HS-5 (cell line): Measurements from ENCODE around the gene GRIN1.

Source experiments
- DNase-seq: peaks from one replicate; pipeline ENCODE4 v3.0.0-alpha.2; 2012; ENCODE audit warnings: low read depth

The GRIN1 gene

DNA sequence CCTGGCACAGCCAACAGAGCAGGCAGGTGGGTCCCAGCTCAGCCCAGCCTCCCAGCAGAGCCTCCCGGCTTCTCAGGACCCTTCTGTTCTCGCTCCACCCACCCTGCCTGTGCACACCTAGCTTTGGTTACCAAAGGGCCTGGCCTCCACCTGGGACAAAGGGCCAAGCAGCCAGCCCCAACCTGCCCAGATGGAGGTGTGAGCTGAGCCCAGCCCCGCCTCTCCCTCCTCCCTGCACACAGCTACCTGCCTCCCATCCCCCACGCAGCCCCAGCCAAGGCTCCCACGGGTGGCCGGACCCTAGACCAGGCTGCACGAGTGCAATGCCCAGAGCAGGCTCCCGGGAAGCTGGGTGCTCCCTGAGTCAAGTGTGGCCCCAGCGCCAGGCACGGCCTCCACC lies 56.0 kb downstream of the GRIN1 start:
- DNase-seq = no peak

DNA sequence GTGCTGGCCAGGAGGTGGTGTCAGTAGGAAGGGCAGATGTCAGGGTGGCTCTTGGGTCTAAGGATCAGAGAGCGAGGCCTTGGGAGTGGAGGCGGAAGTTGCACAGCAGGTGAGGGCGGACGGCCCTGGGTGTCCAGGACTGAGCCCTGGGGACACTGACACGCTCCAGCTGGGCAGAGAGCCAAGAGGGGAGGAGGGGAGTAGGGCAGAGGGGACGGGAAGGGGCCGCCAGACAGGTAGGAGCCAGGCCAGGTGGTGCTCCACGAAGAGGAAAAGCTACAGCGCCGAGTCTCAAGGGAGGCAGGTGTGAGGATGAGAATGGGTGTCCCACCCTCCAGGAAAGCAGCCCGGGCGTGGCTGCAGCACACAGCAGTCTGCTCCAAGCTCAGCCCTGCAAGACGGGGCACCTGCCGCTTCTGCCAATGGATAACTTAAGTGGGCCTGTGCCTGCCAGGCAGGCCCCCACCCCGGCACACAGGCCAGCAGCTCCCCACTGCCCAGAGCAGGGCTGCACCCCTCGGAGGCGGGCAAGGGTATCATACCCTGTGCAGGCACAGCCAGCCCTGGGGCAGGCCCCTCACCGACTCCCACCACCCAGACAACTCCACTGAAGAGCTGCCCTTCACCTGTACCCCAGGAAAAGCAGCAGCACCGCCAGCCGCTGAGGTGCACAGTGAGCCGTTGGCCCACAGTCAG lies 56.7 kb downstream of the GRIN1 start:
- DNase-seq = no peak

DNA sequence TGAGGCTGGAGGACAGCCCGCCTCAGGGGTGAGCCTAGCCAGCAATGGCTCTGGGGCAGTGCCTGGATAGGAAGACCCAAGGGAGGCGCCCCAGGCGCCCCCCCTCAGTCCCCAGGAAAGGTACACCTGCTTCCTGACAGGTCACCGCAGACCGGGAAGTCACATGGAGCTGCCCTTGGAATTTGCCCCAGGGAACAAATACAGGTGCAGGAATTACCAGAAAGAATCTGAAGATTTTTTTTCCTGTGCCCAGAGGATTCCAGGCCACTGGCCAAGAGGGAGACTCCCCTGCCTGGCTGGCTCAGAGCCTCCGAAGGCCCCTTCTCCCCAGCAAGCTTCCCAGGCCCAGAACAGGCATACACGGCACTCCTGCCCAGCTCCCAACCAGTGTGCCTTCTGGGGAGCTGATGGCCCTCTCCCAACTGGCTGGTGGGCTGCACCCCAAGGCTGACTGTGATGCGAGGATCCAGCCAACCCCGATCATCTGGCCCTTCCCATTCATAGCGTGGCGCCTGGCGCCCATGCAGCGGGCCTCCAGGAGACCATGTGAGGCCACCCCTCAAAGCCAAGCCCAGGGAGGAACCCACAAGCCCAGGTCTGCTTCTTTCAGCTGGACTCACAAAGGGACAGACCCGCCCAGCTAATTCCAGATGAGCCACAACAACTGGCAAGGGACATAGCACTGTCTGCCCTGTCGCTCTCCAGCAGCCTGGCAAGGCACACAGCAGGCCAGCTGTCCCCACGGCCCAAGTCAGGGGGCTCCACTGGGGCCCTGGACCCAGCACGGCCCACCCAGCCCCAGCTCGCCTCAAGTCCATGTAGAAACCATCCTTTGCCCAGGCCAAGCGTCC lies 59.3 kb downstream of the GRIN1 start:
- DNase-seq = no peak

DNA sequence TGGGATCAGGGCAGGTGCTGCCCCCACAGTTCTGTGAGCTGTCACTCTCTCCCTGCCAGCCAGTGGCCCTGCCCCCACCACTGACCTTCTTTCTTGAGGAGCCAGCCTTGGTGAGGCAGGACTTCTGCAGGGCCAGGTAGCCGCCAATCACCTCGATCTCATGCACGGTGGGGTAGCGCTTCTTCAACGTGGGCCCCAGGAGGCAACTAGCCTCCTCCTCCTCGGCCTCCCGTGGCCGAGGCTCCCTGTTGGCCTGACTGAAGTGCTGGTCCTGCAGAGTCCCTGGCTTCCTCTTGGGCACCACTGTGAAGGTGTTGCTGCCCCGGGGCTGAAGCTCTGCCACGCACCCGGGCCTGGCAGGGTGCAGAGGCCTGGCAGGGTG lies 59.9 kb downstream of the GRIN1 start:
- no peak for DNase-seq

DNA sequence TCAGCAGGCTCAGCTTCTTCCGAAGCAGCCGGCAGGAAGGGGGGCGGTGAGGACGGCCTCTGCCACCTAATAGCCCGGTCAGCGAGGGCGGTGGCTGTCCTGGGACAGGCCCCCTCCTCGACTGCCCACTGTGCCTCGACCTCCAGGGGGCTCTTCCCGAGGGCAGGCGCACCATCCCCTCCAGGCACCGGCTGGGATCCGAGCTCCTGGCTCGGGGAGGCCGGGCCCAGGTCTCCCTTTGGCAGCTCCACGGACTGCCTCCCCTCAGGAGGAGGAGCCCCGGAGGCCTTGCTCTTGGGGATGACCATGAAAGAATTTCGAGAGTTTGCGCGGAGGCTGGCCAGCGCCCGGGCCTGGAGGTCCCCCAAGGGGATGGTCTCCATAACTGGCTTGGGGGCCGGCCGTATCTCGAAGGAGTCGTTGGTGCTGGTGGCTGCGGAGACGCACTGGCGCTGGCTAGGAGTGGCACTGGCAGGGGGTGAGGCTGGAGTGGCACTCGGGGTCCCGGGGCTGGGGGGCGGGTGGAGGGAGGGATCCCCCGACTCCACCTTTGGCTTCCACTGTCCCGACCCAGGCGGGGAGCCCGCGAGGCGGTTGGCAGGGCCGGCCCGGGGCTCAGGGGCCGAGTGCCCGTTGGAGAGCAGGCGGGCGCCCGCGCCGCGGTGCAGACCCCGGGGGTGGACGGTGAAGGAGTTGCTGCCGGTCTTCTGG lies 60.6 kb downstream of the GRIN1 start:
- DNase-seq = no peak

DNA sequence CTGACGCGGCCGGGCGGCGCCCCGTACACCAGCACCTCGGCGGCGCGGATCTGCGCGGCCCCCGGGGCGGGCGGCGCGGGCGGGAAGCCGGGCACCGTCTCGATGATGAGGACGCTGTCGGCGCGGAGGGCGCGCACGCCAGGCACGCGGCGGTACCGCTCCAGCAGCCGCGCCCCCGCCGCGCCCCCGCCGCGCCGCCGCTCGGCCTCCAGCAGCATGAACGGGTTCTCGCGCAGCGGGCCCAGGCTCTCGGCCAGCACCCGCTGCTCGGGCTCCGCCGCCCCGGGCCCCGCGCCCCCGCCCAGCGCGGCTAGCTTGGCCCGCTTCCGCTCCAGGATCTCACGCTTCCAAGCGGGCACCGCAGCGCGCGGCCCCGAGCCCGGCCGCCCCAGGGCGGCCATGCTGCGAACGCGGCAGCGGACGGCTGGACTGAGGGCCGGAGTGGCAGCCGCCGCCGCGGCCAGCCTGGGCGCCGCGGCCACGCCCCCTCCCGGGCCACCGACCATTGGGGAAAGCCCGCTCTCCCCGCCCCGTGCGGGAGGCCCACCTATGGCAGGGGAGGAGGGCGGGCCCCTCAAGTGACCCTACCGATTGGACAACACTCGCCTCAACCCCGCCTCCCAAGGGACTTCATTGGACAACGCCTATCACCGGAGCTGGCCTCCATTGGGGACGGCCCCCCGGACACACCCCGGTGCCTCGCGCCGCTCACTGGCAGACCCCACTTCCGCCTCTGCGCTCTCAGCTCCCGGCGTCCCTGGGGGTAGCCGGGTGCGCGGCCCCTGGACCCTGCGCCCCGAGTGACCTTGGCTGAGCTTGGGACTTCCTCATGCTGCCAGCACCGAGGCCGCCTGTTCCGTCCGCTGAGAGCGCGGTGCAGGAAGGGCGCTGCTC lies 61.6 kb downstream of the GRIN1 start, which contains the start of gene TPRN:
TPRN (minus strand) TSS at position 431 of the 894 bp plus-strand sequence; CDS start at position 401, 30 bp downstream.
- DNase-seq = peak; percentile 92

DNA sequence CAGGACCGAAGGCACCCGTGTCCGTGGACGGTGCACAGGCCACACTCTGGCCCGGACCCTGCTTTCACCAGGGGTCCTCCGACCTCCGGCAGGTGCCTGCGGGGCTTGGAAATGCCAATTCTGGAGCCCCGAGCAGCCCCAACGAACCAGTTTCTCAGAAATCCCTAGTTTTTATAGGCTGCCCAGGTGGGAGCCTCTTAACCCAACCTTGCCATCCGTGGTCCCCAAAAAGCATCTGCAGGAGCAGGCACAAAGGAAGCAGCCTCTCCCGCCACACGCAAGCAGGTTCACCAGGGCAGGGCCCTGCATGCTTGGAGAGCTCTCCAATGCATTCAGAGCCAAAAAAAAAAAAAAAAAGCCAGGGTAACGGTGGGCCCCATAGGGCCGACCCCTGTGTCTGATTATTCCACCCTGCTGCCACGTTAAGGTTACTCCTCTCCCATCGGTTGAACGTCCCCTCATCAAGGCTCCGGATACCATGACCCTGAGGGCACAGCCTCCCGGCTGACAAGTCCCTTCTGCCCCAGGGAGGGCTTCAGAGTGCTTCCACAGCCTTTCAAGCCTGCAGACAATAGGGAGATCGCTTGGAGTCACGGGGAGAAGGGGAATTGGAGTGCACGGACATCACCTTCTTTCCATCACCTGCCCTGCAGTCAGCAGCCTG lies 62.4 kb downstream of the GRIN1 start:
- no peak for DNase-seq

DNA sequence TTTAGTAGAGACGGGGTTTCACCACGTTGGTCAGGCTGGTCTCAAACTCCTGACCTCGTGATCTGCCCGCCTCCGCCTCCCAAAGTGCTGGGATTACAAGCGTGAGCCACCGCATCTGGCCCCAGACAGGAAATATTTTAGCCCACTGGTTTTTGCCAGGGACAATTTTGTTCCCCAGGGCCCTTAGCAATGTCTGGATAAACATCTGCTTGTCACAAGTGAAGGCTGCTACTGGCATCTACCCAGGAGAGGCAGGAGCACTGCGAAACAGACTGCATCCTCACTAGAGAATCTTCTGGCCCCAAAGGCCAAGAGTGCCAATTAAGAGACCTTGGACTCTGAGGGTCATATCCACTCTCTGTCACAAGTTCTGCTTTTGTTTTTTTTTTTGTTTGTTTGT lies 64.0 kb downstream of the GRIN1 start:
- DNase-seq = no peak

DNA sequence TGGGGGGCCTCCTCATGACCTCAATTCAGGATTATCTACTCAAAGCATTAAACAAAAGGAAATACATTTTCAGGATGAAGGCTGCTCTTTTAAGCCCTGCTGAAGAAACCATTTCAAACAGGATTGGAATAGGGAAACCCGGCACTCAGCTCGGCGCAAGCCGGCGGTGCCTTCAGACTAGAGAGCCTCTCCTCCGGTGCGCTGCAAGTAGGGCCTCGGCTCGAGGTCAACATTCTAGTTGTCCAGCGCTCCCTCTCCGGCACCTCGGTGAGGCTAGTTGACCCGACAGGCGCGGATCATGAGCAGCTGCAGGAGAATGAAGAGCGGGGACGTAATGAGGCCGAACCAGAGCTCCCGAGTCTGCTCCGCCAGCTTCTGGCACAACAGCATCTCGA lies 65.8 kb downstream of the GRIN1 start:
- no peak for DNase-seq

DNA sequence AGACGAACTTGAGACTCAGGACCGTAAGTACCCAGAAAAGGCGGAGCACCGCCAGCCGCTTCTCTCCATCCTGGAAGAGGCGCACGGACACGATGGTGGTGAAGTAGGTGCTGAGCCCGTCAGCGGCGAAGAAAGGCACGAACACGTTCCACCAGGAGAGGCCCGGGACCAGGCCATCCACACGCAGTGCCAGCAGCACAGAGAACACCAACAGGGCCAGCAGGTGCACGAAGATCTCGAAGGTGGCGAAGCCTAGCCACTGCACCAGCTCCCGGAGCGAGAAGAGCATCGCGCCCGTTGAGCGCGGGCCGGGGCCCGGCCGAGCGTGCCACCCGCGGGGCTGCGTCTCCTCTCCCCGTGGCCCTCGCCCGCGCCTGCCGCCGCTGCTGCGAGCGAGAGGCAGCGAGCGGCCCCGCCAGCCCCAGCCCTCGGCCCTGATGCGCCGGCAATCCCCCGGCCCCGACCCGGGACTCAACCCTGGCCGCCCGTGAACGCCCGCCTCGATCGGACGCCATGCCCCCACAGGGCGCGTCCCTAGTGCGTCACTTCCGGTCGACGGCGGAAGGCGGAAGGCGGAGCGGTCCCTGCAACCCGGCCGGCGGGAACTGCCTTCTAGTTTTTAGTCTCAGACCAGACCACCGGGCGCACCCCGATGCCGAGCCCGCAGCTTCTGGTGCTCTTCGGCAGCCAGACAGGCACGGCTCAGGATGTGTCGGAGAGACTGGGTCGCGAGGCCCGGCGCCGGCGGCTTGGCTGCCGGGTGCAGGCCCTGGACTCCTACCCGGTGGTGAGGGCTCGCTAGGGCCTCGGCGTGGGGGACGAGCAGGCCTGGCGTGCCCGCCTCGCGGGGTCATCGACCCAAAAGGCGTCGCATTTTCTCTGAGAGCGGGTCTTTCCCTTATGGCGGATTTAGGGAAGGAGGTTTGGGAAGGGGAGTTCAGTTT lies 66.4 kb downstream of the GRIN1 start, which contains the start of the genes NDOR1 and TMEM203:
NDOR1 (plus strand) TSS at position 575 of the 944 bp plus-strand sequence; CDS start at position 653, 78 bp downstream.
TMEM203 (minus strand) TSS at position 523 of the 944 bp plus-strand sequence; CDS start at position 289, 234 bp downstream.
- no peak for DNase-seq

DNA sequence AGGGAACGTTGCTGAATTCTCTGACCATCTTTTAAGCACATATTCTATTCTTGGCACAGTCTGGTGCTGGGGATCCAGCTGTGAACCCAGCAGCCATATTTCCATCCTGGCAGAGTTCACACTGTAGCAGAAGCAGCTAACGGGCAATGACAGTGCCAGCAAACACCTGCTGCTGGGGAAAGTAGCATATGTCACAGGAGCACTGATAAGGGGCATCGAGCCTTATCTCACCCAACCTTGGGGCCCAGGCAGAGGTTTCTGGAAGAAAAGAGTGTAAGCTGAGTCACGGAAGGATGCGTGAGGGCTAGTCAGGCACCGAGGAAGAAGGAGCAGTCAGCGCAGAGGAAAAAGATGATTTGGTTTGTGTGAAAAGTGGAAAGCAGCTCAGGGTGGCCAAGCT lies 67.6 kb downstream of the GRIN1 start:
- no peak for DNase-seq

DNA sequence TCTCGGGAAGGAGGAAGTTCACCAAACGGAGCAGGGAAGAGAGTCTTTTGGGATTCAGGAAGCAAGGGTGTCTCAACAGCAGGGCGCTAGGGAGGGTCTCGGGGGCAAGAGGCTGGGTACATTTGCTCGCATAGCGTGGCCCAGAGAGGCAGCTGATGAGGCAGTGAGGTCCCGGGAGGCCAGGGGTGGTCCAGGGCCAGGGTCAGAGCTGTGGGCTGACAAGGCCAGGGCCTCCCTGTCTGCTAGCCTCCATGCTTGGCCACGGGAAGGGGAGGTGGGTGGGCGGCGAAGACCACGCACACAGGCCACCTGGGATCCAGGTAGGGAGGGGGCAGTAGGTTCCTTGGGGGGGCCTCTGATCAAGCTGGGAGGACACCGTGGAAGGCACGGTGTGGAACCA lies 72.6 kb downstream of the GRIN1 start:
- no peak for DNase-seq

DNA sequence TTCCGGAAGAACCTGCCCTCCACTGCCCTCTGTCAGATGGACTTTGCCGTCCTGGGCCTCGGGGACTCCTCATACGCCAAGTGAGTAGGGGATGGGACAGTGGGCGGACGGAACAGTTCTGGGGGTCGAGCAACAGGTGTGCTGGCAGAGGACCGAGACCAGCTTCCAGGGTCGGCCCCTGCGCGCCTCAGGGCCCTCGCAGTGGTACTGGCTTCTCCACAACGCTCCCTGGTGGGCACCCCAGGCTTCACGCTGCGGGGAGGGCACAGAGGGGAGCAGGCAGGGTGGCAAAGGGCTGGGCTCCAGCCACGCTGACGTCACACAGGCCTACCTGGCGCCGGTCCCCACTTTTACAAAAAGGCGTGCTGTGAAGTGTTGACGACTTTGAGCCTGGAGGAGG lies 73.6 kb downstream of the GRIN1 start:
- DNase-seq = no peak

DNA sequence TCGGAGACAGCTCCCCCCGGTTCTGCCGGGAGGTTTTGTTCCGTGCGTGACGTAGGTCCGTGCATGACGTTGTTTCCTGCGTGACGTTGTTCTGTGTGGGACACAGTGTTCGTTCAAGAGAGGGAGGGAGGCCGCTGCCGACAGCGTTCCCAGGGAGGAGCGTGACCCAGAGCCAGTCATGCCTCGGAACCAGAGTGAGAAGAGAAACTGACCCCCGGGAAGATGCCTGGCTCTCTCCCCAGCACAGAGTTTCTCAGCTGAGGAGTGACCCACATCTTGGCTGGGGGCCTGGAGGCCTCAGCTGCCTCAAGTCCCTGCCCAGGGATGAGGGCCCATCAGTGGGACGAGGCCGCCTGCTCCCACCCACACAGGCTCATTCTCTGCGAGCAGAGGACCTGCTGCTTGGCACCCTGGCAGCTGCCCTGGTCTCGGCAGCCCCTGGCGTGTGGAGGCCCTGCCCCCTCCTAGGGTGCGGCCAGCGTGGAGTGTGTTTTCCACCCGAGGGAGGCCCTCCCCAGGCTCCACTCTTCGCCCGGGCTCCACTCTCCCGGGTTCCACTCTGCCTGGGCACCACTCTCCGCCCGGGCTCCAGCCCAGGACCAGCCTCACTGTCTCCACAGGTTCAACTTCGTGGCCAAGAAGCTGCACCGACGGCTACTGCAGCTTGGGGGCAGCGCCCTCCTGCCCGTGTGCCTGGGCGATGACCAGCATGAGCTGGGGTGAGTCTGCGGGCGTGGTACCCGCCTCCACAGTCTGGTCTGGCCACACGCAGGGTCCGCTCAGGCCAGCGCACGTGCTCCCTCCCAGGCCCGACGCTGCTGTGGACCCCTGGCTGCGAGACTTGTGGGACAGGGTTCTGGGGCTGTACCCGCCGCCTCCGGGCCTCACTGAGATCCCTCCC lies 74.5 kb downstream of the GRIN1 start:
- no peak for DNase-seq

DNA sequence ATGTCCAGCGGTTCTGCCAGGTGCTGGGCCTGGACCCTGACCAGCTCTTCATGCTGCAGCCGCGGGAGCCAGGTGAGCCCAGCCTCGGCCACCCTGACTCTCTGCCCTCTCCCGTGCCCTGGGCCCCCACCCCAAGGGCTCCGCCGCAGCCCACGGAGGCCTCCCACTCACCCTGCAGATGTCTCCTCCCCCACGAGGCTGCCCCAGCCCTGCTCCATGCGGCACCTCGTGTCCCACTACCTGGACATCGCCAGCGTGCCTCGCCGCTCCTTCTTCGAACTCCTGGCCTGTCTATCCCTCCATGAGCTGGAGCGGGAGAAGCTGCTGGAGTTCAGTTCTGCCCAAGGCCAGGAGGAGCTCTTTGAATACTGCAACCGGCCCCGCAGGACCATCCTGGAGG lies 75.7 kb downstream of the GRIN1 start:
- no peak for DNase-seq

DNA sequence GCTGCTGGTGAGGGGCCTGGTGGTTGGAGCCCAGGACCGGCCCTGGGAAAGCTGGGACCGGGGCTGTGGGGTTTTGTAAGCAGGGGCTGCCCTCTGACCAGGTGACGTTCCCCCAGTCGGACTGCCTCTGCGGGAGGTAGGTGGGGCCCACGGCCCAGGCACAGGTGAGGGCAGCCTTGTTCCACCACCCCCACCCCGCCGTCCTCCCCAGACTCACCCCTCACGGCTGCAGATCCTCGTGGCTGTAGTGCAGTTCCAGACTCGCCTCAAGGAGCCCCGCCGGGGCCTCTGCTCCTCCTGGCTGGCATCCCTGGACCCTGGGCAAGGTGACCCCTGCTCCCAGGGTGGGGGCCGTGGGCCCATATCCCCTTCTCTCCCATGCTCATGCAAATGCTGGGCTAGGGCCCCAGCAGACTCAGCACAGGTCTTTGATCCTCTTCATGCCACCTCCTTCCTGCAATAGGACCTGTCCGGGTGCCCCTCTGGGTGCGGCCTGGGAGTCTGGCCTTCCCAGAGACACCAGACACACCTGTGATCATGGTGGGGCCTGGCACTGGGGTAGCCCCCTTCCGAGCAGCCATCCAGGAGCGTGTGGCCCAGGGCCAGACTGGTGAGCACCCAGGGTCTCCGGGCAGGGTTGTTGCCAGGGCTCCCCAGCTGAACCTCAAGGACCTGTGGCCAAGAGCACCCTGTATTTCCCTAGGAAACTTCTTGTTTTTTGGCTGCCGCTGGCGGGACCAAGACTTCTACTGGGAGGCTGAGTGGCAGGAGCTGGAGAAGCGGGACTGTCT lies 76.4 kb downstream of the GRIN1 start:
- DNase-seq = no peak

DNA sequence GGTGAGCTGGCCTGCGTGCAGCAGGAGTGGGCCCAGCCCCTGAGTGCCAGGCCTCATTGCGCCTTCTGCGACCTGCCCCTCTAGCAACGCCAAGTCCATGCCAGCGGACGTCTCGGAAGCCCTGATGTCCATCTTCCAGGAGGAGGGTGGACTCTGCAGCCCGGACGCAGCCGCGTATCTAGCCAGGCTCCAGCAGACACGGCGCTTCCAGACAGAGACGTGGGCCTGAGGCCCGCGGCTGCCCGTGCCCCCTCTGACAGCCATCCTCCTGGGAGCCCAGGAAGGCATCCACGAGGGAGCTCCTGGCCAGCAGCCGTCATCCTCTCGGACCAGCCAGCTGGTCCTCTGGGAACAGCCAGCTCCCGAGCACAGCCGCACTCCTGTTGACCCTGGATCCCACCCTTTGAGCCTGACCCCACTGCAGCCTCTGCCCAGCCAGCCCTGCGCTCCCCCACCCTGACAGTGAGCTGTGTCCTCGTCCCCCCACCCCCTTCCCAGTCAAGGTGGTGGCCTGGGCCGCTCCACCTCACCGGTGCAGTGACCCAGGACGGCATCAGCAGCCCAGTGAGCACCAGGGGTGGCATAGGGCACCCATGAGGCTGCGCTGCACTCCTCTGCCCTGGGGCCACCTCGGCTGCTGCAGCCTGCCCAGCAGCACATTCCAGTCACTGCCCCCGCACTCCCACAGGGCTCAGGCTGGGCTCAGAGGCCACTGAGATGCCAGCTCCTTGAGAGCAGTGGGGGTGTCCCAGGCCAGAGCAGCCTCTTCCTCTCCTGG lies 77.4 kb downstream of the GRIN1 start:
- no peak for DNase-seq
